HT1080 (cell line): Measurements from ENCODE around the gene CYTH1. TPM values are rescaled to one million over a fixed set of nuclear protein-coding genes. Genes with fewer than 3 reads are reported as not detected.
A peak's percentile ranks its signal among the peaks of the same experiment; 100 is the strongest.
"Not testable (repeated sequence)": the region's sequence is repeated elsewhere in the genome, so short reads cannot be mapped to it uniquely, and the experiment has no call there.

Experiments
- DNase-seq: peaks from one replicate; pipeline ENCODE4 v3.0.0-alpha.2; 2015; ENCODE audit warnings: low read depth
- total RNA-seq: library from RNA; depleted of rRNA; stranded (reverse); fragments of >200 nt; shearing (Covaris generic); gene quantifications from 2 replicates; pipeline ENCODE4 v1.2.3, GENCODE V29; 2014

Gene CYTH1
- total RNA-seq, 1 experiment from 2014 or later = 13.4 TPM

DNA sequence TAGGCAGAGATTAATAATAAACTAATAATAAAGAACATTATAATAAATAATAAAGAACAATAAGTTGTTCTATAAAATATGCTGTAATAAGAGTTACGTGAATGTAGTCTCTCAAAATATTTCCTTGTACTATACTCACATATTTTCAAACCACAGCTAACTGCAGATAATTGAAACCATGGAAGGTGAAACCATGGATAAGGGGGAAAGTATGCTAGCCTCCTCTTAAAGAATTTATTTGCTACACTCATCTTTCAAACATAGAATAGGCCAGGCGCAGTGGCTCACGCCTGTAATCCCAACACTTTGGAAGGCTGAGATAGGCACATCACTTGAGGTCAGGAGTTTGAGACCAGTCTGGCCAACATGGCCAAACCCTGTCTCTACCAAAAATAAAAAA is 18.5 kb downstream of the CYTH1 start:
- no peak for DNase-seq

DNA sequence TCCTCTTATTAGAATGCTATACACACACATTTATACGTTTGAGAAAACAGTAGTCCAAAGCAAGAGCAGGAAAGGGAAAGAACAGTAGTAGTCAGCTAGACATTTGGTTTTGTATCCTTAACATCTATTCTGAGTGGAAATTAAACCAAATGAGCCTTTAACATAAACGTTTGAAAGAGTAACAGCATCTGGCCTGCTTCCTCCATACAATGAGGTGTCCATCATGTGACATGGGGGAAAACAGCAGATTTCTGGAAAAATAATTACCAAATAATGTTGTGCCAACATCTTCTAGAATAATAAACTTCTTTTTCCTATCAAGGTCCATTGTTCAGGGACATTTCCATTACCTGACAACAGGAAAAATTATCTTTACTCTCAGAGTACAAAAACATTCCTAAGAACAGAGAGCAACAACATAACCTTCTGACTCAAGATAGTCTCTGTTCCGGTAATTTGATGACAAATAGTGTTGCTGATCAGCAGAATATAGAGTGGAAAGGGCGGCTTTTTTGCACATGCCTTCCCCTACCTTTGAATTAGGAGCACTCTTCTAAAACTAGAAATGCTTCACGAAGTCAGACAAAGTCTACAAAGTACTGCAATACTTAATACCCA is 20.2 kb downstream of the CYTH1 start:
- no peak for DNase-seq

DNA sequence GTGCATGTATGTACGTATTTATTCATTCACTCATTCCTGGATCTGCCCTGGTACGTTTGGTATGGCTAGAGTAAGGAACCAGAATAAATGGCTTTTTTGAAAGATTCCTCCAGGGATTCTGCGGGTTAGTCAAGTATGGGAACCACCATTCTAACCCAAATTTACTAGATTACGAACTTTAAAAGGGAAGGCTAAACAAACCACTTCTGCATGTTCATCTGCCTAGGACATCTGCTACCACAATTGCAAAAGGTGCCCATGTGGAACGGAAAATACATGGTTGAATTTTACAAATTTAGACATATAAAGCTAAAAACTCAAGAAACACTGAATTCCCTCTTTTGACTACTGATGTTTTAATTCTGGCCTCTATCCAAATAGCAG is 22.1 kb downstream of the CYTH1 start:
- no peak for DNase-seq

DNA sequence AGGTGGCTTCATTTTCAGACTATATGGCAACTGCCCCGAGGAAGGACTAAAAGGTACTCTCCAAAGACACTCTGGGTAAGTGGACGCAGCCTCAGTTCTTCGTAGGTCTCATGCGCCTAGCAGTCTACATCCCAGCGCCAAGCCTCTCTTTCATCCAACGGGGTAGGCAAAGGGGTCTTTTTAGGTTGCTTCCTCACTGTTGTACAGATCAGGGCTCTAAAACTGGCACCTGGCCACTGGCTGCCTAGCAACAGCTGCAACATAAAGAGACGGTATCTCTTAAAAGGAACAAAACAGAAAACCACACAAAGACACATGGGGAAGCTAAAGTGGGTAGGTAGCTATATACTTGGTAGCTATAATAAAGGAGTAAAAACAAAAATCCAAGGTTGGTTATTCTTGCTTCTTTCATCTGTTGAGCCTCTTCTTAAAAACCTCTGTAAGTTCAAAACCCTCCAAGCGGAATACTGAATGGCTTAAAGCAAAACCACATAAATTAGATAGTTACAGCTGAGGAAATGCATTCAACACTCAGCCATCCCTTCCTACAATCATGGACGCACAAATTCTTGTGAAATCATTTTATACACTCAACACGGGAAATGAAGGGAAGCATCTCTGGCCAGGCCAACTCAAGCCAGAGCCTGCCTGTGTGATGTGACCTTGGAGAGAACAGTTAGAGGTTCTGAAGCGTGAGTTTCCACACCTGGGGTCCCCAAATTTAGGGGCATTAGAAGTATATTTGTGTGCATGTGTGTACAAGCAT is 22.7 kb downstream of the CYTH1 start:
- DNase-seq = no peak

DNA sequence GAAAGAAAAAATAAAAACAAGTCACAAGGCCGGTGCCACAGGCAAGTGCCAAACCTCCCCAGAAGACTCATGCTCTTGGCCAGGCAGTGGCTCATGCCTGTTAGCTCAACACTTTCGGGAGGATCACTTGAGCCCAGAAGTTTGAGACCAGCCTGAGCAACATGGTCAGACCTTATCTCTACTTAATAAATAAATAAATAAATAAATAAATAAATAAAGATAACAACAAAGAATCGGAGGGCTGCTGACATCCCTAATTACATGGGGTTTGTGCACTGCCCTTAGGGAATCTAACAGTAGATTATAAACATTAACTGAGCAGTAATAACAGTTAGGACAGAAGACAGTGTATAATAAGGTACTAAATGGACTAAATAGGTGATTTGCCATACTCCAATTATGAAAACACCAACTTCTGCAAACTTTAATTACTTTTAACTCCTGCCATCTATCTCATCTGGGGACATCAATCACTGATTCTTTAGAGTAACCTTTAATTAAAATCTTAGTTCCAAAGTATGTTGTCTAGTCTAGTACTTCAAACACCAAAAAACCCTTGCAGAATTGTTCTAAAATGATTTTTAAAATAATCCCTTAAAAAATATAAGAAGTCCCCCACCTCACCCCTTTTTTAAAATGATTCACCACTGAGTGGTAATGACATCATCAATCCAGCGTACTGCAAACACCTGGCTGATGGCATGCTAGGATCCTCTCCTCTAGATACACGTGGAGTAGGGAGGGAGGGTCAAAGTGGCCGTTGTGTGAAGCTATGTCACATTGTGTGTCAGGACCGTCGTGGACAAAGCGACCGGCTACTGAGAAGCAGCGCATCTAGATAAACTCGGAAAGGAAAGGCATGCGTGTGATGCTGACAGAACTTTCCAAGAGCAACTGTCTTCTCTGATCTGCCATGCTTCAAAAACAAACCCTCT is 28.5 kb downstream of the CYTH1 start:
- DNase-seq = no peak

DNA sequence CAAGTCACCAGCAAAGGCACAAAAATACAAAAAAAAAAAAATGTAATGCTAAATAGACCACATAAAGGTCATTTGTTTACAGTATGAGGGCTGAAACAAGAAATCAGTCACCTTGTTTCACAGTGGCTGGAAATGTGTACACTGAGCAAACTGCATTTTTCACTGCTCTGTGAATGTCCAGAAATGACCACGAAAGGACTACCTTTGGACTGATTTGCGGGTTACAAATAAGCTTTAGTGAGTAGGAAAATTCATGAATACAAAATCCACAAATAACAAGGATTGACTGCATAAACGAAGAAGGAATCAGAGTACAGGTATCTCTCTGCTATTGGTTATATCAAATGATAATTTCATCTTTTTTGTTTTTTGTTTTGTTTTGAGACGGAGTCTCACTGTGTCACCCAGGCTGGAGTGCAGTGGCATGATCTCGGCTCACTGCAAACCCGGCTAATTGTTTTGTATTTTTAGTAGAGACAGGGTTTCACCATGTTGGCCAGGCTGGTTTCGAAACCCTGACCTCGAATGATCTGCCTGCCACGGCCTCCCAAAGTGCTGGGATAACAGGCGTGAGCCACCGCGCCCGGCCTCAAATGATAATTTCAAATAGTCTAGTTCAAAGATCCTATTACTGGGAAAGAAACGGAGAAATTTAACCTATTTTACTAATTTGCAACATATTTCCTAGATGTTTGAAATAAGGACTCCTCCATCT is 30.5 kb downstream of the CYTH1 start:
- no peak for DNase-seq

DNA sequence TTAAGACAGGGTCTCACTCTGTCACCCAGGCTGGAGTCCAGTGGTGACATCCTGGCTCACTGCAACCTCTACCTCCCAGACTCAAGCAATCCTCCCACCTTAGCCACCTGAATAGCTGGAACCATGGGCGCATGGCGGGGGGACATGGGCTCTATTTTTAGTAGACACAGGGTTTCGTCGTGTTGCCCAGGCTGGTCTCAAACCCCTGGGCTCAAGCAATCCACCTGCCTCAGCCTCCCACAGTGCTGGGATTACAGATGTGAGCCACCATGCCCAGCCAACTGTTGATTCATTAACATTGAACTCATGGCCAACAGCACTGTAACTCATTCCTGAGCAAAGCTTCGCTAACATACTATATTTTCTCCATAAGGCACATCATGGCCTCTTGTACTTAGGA is 31.1 kb downstream of the CYTH1 start:
- not testable (repeated sequence) for DNase-seq

DNA sequence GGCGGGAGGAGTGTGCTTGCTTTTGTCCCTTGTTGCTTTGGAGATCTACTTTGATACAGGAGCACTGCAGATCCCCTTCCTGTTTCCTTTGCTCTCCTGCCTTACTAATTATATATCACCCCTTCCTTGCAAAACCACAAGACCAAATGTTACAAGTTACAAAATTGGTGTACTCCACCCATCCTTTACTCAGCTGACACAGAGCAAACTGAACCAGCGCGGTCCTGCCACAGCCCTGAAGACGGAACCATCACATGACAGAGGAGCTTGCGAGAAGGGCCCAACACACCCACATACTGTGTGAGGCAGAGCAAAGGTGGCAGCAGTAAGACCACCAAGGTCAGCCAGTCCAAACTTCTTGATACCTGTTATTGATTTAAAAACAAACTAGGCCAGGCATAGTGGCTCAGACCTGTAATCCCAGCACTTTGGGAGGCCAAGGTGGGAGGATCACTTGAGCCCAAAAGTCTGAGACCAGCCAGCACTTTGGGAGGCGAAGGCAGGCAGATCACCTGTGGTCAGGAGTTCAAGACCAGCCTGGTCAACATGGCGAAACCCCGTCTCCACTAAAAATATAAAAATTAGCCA is 33.2 kb downstream of the CYTH1 start:
- DNase-seq = peak; percentile 82

DNA sequence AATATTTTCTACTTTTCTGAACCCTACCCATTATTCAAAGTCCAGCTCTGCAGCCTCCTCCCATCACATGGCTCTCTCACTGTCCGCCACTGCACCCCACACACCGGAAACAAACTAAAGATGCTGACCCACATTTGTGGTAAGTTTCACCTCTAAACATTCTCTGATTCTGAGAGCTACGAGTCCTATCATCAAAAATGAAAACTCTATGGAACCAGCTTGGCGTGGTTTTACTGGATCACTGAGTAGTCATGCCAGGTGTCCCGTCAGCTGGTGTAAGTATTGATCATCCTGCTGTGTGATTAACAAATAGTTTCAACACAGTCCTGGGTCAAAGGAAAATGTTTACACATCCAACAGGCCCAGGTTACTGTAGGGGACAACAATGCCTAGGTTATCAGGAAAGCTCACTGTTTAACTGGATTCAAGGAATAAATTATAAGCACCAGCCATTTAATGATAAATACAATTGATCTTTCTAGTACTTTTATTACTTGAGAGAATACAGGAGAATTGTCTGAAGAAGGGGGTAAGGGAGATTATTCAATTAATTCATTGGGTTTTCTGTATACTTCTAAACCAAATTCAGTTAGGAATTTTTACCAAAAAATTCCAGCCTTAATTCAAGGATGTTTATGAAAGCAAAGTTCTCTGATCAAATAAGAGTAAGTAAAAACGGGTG is 33.9 kb downstream of the CYTH1 start:
- peak; percentile 21 for DNase-seq

DNA sequence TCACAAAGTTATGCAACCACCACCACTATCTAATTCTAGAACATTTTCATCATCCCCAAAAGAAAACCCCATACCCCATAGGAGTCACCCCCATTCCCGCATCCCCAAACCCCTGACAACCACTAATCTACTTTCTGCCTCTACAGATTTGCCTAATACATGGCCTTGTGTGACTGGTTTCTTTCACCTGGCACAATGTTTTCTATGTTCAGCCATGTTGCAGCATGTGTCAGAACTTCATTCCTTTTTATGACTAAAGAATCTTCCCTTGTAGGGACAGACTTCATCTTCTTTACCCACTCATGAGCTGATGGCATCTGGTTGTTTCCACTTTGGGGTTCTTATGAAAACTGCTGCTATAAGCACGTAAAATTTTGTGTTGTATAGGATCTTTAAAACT is 34.6 kb downstream of the CYTH1 start:
- DNase-seq = no peak

DNA sequence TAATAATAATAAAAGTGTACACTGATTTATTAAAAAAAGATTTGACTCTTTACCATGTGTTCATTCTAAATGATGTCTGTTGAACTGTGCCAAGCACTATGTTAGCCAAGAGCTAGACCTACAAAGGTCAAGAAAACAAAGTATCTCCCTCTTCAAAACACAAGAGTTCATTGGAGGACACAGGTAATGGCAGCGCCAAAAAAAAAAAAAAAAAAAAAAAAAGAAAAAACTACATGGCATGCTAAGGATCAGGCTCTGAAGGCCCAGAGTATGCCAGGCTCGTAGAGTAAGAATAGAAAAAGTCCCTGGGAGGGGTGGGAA is 35.2 kb downstream of the CYTH1 start:
- DNase-seq = no peak

DNA sequence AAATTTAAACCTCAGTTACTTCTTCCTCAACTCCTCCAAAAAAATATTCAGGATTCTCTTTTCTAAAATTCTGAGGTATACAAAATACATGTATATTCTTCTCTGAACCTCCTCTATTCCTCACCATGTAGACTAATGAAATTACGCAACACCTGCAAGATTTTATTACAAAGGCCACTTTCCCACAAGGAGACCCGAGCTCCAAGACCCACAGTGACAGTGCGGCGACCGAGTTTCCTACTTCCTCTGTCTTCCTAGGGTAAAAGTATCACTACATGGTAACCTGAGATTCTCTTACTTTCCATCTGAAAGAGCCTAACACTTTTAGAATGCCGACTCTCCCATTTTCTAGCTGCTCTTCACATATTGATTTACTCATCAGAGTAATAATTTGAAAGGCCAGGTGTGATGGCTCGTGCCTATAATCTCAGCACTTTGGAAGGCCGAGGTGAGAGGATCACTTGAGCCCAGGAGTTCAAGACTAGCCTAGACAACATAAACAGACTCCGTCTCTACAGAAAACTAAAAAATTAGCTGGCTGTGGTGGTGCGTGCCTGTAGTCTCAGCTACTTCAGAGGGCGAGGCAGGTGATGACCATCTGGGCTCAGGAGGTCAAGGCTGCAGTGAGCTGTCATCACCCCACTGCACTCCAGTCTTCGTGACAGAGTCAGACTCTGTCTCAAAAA is 35.7 kb downstream of the CYTH1 start:
- no peak for DNase-seq

DNA sequence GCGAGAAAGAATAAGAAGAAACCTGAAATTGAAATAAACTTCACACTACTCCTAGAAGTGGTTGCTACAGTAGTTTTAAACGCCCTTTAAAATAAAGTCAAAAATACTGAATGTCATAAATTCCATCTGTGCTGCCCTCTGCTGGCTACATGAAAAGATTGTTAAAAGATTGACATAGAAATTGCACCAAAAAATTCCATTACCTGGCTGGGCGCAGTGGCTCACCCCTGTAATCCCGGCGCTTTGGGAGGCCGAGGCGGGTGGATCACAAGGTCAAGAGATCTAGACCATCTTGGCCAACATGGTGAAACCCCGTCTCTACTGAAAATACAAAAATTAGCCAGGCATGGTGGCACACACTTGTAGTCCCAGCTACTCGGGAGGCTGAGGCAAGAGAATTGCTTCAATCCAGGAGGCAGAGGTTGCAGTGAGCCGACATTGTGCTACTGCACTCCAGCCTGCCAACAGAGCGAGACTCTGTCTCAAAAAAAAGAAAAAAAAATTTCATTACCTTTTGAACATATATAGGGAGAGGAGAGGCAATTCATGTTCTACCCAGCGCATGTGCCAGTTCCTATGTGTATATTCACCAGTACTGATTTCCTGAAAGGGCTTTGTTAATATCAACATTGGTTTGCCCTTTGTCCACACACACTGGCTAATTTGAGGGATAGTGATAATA is 36.5 kb downstream of the CYTH1 start:
- DNase-seq = no peak

DNA sequence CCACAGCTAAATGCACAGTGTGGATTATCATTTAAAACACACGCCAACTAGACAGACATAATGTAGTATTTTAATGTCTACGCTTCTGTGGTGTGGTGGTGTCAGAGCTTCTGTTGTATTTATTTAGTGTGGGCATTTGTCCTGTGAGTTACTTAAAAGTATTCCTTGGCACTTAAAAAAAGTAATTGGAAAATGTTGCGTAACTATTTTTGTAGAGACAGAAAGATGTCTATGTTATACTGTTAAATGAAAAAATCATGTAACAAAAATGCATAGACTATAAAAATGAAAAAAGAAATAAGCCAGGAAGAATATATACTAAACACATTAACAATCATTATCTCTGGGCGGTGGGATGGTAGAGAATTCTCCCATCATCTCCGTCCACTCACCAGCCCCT is 39.2 kb downstream of the CYTH1 start:
- DNase-seq = no peak

DNA sequence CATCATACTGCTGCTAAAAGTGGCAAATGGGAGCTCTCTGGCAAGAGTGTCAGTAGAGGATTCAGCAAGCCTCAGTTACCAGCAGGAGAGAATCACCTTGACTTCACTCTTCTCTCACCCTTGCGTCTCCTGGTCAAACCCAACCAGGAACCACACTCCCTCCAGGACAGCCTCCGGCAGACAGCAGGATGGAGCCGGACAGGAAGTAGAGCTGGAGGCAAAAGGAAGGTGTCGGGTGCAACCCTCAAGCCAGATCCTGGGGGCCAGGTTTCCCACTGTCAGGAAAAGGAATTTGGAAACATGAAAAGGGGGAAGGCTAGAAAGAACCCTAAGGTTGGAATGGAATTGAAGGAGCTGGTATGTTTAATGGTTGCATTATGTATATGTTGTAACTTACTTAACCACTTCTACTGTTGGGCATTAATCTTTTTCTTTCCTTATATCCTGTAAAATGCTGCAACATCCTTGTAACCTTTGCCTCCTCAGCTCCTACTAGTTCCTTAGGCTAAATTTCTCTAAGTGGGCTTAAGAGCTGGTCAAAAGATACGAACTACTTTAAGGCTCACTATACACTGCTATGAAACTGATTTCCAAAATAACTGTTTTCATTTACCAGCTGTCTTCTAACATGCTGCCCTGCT is 40.3 kb downstream of the CYTH1 start:
- DNase-seq = no peak

DNA sequence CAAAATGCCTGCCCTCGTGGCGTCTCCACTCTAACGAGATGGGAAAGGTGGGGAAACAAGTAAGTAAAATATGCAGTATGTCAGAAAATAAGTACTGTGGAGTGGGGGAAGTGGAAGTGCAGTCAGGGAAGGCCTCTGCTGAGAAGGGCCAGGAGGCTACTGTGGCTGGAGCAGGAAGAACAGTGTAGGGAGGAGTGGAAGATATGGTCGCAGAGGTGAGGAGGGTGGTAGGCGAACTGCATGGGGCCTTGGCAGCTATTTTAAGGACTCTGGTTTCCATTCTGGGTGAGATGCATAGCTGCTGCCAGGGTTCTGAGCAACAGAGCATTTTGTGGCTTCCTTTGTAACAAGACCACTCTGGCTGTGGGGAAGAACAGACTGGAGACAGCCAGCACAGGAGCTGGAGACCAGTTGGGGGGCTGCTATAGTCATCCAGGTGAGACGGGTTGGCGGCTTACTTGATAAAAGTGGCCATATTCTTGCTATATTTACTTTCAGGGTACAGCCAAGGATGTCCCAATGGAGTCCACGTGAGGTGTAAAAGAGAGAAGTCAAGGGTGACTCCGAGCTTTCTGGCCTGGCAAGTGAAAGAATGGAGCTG is 42.6 kb downstream of the CYTH1 start:
- DNase-seq = no peak

DNA sequence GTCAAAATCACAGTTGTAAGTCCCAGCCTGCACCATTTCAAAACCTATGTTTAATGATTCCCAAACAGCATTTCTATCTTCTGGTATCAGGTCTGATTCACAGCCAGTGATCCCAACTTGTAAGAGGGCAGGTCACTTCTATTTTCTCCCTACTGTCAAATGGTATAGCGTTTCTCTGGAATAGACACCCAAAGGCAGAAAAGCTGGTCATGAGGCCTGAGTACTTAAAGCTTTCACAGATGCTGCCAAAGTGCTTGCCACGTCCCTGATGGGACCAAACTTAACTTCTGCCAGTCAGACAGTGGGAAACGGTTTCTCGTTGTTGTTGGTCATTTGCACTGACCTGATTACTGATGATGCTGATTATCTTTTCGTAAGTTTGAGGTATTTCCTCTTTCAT is 43.4 kb downstream of the CYTH1 start:
- DNase-seq = no peak

DNA sequence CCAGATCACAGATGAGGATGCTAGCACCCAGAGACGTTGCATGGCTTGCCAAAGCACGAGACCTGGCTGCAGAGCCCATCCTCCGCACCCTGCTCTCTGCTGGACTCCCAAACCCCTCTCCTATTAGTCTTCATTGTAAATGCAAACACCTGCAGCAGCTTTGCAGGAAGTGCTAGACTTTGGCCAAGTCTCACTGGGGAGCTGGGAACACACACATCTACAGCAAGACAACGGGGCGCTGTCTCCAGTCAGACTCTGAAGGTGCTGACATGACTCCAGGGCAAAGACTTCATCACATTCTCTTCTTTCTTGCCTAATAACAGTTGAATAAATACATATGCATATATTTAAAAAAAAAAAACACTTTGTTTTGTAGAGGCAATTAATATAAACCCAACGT is 43.8 kb downstream of the CYTH1 start:
- no peak for DNase-seq

DNA sequence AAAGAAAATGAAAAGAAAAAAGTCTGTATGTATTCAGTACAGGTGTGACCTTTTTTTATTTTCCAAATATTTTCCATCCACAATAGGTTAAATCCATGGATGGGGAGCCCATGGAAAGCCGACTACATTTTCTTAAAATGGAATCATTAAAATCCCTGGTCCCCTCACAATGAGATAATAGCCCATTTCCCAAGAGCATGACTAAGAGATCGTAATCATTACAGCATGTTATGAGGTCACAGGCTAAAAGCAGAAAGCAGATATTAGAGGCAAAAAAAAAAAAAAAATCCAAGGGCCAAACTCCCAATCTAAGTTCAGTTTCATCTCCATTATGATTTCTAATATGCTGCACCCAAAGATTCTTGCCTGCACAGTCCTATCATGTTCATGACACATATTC is 44.7 kb downstream of the CYTH1 start:
- peak; percentile 56 for DNase-seq
